Mesothelial cell of epicardium (in vitro differentiated cells): ENCODE measurements around the gene PLA2G4C. TPM values are rescaled to one million over a fixed set of nuclear protein-coding genes. Genes with fewer than 3 reads are reported as not detected.

Experiments
- DNase-seq, 2 experiments: peaks; one replicate each; pipeline ENCODE4 v3.0.0; 2021; ENCODE audit warnings: low spot score in 2 of 2; ENCODE audit not compliant: unreplicated experiment in 2 of 2
- H3K27ac Mint-ChIP-seq: 2 replicates; pipeline ENCODE4 v1.8.0; 2021; ENCODE audit warnings: mixed read lengths
- H3K27me3 Mint-ChIP-seq: 2 replicates; pipeline ENCODE4 v1.8.0; 2021; ENCODE audit warnings: low read depth, mixed read lengths
- H3K36me3 Mint-ChIP-seq: 2 replicates; pipeline ENCODE4 v1.8.0; 2021; ENCODE audit warnings: mixed read lengths
- H3K4me1 Mint-ChIP-seq: 2 replicates; pipeline ENCODE4 v1.8.0; 2021; ENCODE audit warnings: mixed read lengths
- H3K4me3 Mint-ChIP-seq: 2 replicates; pipeline ENCODE4 v1.8.0; 2021; ENCODE audit warnings: mild to moderate bottlenecking, moderate library complexity, mixed read lengths
- H3K9me3 Mint-ChIP-seq: 2 replicates; pipeline ENCODE4 v1.8.0; 2021; ENCODE audit warnings: mixed read lengths
- CTCF ChIP-seq: fragments of 200-600 bp; sonication (generic); IDR thresholded peaks from one replicate; pipeline ENCODE4 v1.5.0; 2021; ENCODE audit warnings: antibody characterized with exemption; ENCODE audit not compliant: unreplicated experiment
- total RNA-seq: library from RNA; stranded (reverse); gene quantifications from 3 replicates; pipeline ENCODE4 v1.2.1, GENCODE V29; 2021

Gene PLA2G4C
- total RNA-seq, 1 donor from 2014 or later: 2.5 TPM

GRCh38 chr19:48010932-48011758 is 99.5 kb downstream of the PLA2G4C start:
- Mint-ChIP-seq H3K4me3 (no peak overlapping the region), H3K36me3 (no peaks in the 10 kb centered on the region), H3K4me1 (no peaks in the 10 kb centered on the region), H3K27ac (no peak overlapping the region), H3K9me3 (peaks cover 16% of the 10 kb centered on the region), H3K27me3 (peaks cover 11% of the 10 kb centered on the region)
- DNase-seq: no peak
- TF ChIP-seq CTCF: no peak

- no peak for TF ChIP-seq CTCF
- Mint-ChIP-seq H3K27me3 (peaks cover 5% of the 10 kb centered on the region), H3K4me1 (no peaks in the 10 kb centered on the region), H3K4me3 (no peak overlapping the region), H3K36me3 (no peaks in the 10 kb centered on the region), H3K27ac (no peak overlapping the region), H3K9me3 (peaks cover 16% of the 10 kb centered on the region)
- DNase-seq: no peak
These were observed 103.9 kb downstream of the PLA2G4C start for GRCh38 chr19:48006762-48007161.

GRCh38 chr19:48004236-48004635 is 106.4 kb downstream of the PLA2G4C start:
- Mint-ChIP-seq H3K4me3 (no peak overlapping the region), H3K9me3 (peaks cover 14% of the 10 kb centered on the region), H3K27me3 (peaks cover 5% of the 10 kb centered on the region), H3K36me3 (no peaks in the 10 kb centered on the region), H3K4me1 (no peaks in the 10 kb centered on the region), H3K27ac (no peak overlapping the region)
- no peak for TF ChIP-seq CTCF
- DNase-seq: no peak

- DNase-seq: no peak
- no peak for TF ChIP-seq CTCF
- Mint-ChIP-seq H3K36me3 (no peaks in the 10 kb centered on the region), H3K4me3 (no peak overlapping the region), H3K9me3 (peaks cover 11% of the 10 kb centered on the region), H3K4me1 (no peaks in the 10 kb centered on the region), H3K27ac (no peak overlapping the region), H3K27me3 (peaks cover 2% of the 10 kb centered on the region)
These were observed 109.8 kb downstream of the PLA2G4C start for GRCh38 chr19:48000846-48001245.

- Mint-ChIP-seq H3K4me3 (no peak overlapping the region), H3K36me3 (no peaks in the 10 kb centered on the region), H3K4me1 (peaks cover 6% of the 10 kb centered on the region), H3K27me3 (no peaks in the 10 kb centered on the region), H3K27ac (no peak overlapping the region), H3K9me3 (peaks cover 12% of the 10 kb centered on the region)
- no peak for TF ChIP-seq CTCF
- DNase-seq: no peak
These were observed 111.8 kb downstream of the PLA2G4C start for GRCh38 chr19:47998800-47999199.

Other genes starting within 250 kb of the PLA2G4C start
- 0.13 TPM in 1 of 3 replicates, not detected in the others for gene SULT2A1, start 224.5 kb downstream of the PLA2G4C start, total RNA-seq
- not detected in 3 replicates for gene BSPH1, start 118.6 kb downstream of the PLA2G4C start, total RNA-seq
- 1.0 TPM in 1 of 3 replicates, not detected in the others for gene ELSPBP1, start 116.2 kb downstream of the PLA2G4C start, total RNA-seq
- not detected in 3 replicates for gene CABP5, start 66.7 kb downstream of the PLA2G4C start, total RNA-seq
- 62.6 to 72.8 TPM (median 66.5 TPM) in 3 replicates for gene LIG1, start 59.5 kb upstream of the PLA2G4C start, total RNA-seq
- 9.3 to 11.7 TPM (median 10.2 TPM) in 3 replicates for gene ZSWIM9, start 59.9 kb upstream of the PLA2G4C start, total RNA-seq
- 48.7 to 51.5 TPM (median 50.0 TPM) in 3 replicates for gene CARD8, start 145.1 kb upstream of the PLA2G4C start, total RNA-seq
- gene ZNF114, start 159.3 kb upstream of the PLA2G4C start, total RNA-seq: 3.7 to 4.4 TPM (median 3.9 TPM) in 3 replicates
- 50.2 to 57.3 TPM (median 52.5 TPM) in 3 replicates for gene EMP3, start 214.7 kb upstream of the PLA2G4C start, total RNA-seq